Gastrocnemius medialis (tissue), 4 donors: ENCODE measurements around the gene CDKL1. TPM values are rescaled to one million over a fixed set of nuclear protein-coding genes. Genes with fewer than 3 reads are reported as not detected.

Source experiments
- ATAC-seq, 2 donors: fragments of 150-250 bp; one replicate each; pipeline ENCODE4 v1.9.1; 2016
- DNase-seq, 2 donors: peaks; one replicate each; pipeline ENCODE4 v3.0.0-alpha.2; 2019
- H3K27ac ChIP-seq, 4 donors: fragments of 200-600 bp; sonication (generic); 1 replicate in 1 of 4; 2 replicates in 3 of 4; pipeline ENCODE4 v1.5.1; 2016 to 2018; ENCODE audit warnings: mild to moderate bottlenecking in 2 of 4, moderate library complexity in 1 of 4
- H3K27me3 ChIP-seq, 3 donors: fragments of 200-600 bp; sonication (generic) in 2 of 3; 1 replicate in 1 of 3; 2 replicates in 2 of 3; pipeline versions ENCODE4 v1.5.1 to v1.6.0; 2016 to 2019; ENCODE audit warnings: mild to moderate bottlenecking in 1 of 3, moderate library complexity in 1 of 3
- H3K36me3 ChIP-seq, 2 donors: fragments of 200-600 bp; sonication (generic) in 1 of 2; one replicate each; pipeline ENCODE4 v1.5.1; 2017 to 2018
- H3K4me1 ChIP-seq, 2 donors: fragments of 200-600 bp; sonication (generic) in 1 of 2; one replicate each; pipeline ENCODE4 v1.5.1; 2016 to 2017; ENCODE audit warnings: mild to moderate bottlenecking in 2 of 2
- H3K4me3 ChIP-seq, 4 donors: fragments of 200-600 bp; sonication (generic) in 3 of 4; 1 replicate in 1 of 4; 2 replicates in 3 of 4; pipeline ENCODE4 v1.5.1; 2016 to 2019; ENCODE audit warnings: mild to moderate bottlenecking in 2 of 4
- H3K9me3 ChIP-seq, 3 donors: fragments of 200-600 bp; sonication (generic) in 2 of 3; 1 replicate in 1 of 3; 2 replicates in 2 of 3; pipeline ENCODE4 v1.5.1; 2016 to 2019
- POLR2A ChIP-seq, 2 donors: fragments of 450-650 bp; IDR thresholded peaks; one replicate each; pipeline ENCODE4 v1.6.1; 2017; ENCODE audit warnings: antibody characterized with exemption in 2 of 2, mild to moderate bottlenecking in 2 of 2, moderate library complexity in 2 of 2
- in situ Hi-C, 4 donors: fragments of 200-750 bp; cut with MboI; loops; one replicate each; pipeline versions ENCODE4 v1.15.0 to v1.8.0; 2017; ENCODE audit warnings: low sequenced_read_pairs in 4 of 4
- intact Hi-C: fragments of 100-400 bp; cut with DNase I; formaldehyde crosslinking; loops from one replicate; pipeline ENCODE4 v1.15.1; 2023; ENCODE audit warnings: low total_unique reads
- total RNA-seq, 4 donors: library from RNA; depleted of rRNA; stranded (reverse); fragments of >200 nt; gene quantifications; one replicate each; pipeline versions ENCODE4 v1.1.0 to v1.2.3, GENCODE V29; 2016
- TF ChIP-seq, protein P1 (sequence below), 5 experiments: fragments of 450-650 bp in 3 of 5; fragments of 200-600 bp in 2 of 5; sonication (generic) in 2 of 5; IDR thresholded peaks in 4 of 5; conservative IDR thresholded peaks in 1 of 5; 1 replicate in 4 of 5; 2 replicates in 1 of 5; pipeline ENCODE4 v1.5.1; 2016 to 2019; ENCODE audit warnings: antibody characterized with exemption in 5 of 5, mild to moderate bottlenecking in 3 of 5, moderate library complexity in 3 of 5

CDKL1 gene
- total RNA-seq, 4 donors from 2014 or later = 0.59 to 2.0 (median 1.4) TPM

- H3K4me3 ChIP-seq = no peak overlapping the region
- H3K9me3 ChIP-seq = no peaks in the 10 kb centered on the region
- no peaks in the 10 kb centered on the region for H3K36me3 ChIP-seq
- H3K27ac ChIP-seq = no peak overlapping the region
- H3K4me1 ChIP-seq = peaks cover 8 to 33% of the 10 kb centered on the region in 2 donors
- no peaks in the 10 kb centered on the region for H3K27me3 ChIP-seq
- DNase-seq (no peak), ATAC-seq (no peak)
- intact Hi-C loops (loop anchor here (5.0 kb wide), 1 partner anchor 188 kb away; the partner anchor contains the start of gene MAP4K5), in situ Hi-C loops (no loop called here)
- TF ChIP-seq, protein P1, sequence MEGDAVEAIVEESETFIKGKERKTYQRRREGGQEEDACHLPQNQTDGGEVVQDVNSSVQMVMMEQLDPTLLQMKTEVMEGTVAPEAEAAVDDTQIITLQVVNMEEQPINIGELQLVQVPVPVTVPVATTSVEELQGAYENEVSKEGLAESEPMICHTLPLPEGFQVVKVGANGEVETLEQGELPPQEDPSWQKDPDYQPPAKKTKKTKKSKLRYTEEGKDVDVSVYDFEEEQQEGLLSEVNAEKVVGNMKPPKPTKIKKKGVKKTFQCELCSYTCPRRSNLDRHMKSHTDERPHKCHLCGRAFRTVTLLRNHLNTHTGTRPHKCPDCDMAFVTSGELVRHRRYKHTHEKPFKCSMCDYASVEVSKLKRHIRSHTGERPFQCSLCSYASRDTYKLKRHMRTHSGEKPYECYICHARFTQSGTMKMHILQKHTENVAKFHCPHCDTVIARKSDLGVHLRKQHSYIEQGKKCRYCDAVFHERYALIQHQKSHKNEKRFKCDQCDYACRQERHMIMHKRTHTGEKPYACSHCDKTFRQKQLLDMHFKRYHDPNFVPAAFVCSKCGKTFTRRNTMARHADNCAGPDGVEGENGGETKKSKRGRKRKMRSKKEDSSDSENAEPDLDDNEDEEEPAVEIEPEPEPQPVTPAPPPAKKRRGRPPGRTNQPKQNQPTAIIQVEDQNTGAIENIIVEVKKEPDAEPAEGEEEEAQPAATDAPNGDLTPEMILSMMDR (IDR thresholded peaks at IDR 0.05 in 4 of 5, conservative IDR thresholded peaks at IDR 0.05 in 1 of 5) = no peak
- no peak for TF ChIP-seq POLR2A (IDR thresholded peaks at IDR 0.05)
Measured at GRCh38 chr14:50344116-50344775, 52.4 kb downstream of the CDKL1 start.

DNA sequence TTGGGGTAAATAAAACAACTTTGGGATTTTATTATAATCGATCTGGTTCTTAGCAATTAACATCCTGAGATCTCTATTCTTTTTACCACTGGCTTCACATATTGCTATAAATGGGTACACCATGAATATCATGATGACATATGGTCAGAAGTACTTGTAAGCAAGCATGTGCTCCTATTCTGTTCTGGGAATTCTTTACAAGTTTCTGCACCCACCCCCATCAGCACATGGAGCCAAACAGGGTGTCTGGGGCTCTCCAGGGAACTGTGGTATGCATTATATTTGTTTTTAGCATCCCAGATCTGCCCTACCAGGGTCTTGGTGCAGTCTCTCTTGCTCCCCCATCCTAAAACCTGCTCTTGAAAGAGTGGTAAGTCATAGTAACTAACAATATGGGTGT is 53.2 kb downstream of the CDKL1 start:
- DNase-seq (no peak), ATAC-seq (no peak)
- no peaks in the 10 kb centered on the region for H3K27me3 ChIP-seq
- intact Hi-C loops (loop anchor here (2.0 to 5.0 kb wide), 2 partner anchors 53 to 189 kb away; partner anchors contain the start of genes CDKL1 and MAP4K5), in situ Hi-C loops (no loop called here)
- no peak overlapping the region for H3K4me3 ChIP-seq
- peak overlapping the region in 2 of 4 donors; percentile 35 to 63 for H3K27ac ChIP-seq
- H3K9me3 ChIP-seq = no peaks in the 10 kb centered on the region
- TF ChIP-seq, protein P1 (IDR thresholded peaks at IDR 0.05 in 4 of 5, conservative IDR thresholded peaks at IDR 0.05 in 1 of 5) = no peak
- TF ChIP-seq POLR2A (IDR thresholded peaks at IDR 0.05) = no peak
- H3K4me1 ChIP-seq = peaks cover 8 to 33% of the 10 kb centered on the region in 2 donors
- H3K36me3 ChIP-seq = no peaks in the 10 kb centered on the region

DNA sequence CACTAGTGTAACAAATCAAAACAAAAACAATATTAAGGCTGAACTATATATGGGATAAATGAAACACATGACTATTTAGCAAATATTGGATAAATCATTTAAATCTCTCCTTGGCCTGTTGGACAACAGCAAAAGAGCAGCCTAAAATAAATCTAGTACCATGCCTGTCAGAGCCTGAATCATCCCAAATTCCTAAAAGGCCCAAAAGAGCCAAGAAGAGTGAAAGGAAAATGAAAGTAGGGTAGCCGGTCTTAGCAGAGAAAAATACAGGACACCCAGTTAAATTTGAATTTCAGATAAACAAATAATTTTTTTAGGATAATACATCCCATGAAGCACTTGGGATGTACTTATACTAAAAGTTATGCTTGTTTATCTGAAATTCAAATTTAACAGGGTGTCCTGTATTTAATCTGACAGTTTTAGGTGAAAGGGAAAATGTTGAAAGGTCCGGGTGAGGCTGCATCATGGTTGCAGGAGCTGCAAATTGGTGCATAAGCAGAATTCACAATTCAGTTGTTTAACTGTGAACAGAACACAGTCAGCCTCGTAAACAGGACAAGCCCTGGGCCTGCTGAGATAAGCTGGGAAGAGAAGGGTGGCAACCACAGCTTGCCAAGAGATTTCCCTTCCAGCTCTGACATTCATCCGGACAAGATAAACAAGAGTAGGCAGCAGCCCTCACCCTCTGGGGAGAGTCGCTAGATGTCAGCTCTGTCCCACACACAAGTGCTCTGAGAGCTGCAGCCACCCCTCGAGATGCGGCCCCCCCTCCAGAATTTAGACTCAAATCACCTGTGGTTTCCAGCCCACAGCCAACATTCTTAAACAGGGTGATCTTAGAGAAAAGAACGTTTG is 54.2 kb downstream of the CDKL1 start:
- H3K36me3 ChIP-seq = no peaks in the 10 kb centered on the region
- peak; percentile 21 to 47 for DNase-seq
- in situ Hi-C loops (no loop called here), intact Hi-C loops (loop anchor here (2.0 to 5.0 kb wide), 2 partner anchors 54 to 190 kb away; partner anchors contain the start of genes CDKL1 and MAP4K5)
- no peaks in the 10 kb centered on the region for H3K9me3 ChIP-seq
- peak overlapping the region; percentile 0 to 36 (median 16) for H3K4me3 ChIP-seq
- no peaks in the 10 kb centered on the region for H3K27me3 ChIP-seq
- peak overlapping the region; percentile 2 to 63 (median 30) for H3K27ac ChIP-seq
- H3K4me1 ChIP-seq = peaks cover 8 to 25% of the 10 kb centered on the region in 2 donors
- peak; percentile 70 to 78 for ATAC-seq
- TF ChIP-seq POLR2A (IDR thresholded peaks at IDR 0.05) = no peak
- TF ChIP-seq, protein P1 (IDR thresholded peaks at IDR 0.05 in 4 of 5, conservative IDR thresholded peaks at IDR 0.05 in 1 of 5) = peak in 2 of 5 experiments; percentile 23 to 38

DNA sequence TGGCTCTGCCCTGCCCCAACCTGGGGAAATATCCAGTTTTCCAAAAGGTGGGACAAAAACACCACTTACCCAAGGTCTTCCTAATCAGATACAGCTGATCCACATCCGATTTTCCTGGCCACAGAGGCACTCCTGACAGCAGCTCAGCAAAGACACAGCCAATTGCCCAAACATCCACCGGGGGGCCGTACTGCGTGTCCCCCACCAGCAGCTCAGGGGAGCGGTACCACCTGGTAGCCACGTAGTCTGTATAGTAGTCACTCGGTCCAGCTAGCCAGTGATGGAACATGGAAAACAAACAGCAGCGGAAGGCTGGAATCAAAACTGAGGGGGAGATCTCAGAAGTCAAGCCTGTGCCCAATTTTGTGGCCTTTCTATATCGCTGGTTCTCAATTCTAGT is 55.7 kb downstream of the CDKL1 start:
- no peak for DNase-seq
- intact Hi-C loops = loop anchor here (5.0 kb wide), 1 partner anchor 191 kb away; the partner anchor contains the start of gene MAP4K5
- H3K27ac ChIP-seq = no peak overlapping the region

More for the DNA sequence above, 55.7 kb downstream of the CDKL1 start:
- H3K27me3 ChIP-seq = no peaks in the 10 kb centered on the region
- H3K36me3 ChIP-seq = no peaks in the 10 kb centered on the region
- in situ Hi-C loops = no loop called here
- no peak overlapping the region for H3K4me3 ChIP-seq
- no peaks in the 10 kb centered on the region for H3K9me3 ChIP-seq
- TF ChIP-seq, protein P1 (IDR thresholded peaks at IDR 0.05 in 4 of 5, conservative IDR thresholded peaks at IDR 0.05 in 1 of 5) = no peak
- no peak for TF ChIP-seq POLR2A (IDR thresholded peaks at IDR 0.05)
- peaks cover 9 to 20% of the 10 kb centered on the region in 2 donors for H3K4me1 ChIP-seq
- ATAC-seq = no peak
